ENCODE results near the gene PRRC2C. TPM values are rescaled to one million over a fixed set of nuclear protein-coding genes. Genes with fewer than 3 reads are reported as not detected.

PRRC2C gene
- total and polyA plus RNA-seq, 12 donors: 44.4 to 103 (median 62.9) TPM

Small RNAs within 50 kb of the gene (small RNA-seq; reads per million reads assigned to genes)
- 0 reads per million in 2 donors for gene CYCSP53

Other genes with a start within 250 kb of the PRRC2C start
- 10 to 100 TPM in 2 of 9 donors, 1 to 10 TPM in 7; 1.0 to 13.5 (median 7.4) TPM for gene FMO1, start 237.0 kb upstream of the PRRC2C start, total RNA-seq
- 1 to 10 TPM; 1.4 to 5.6 (median 2.5) TPM for gene FMO1, start 237.0 kb upstream of the PRRC2C start, polyA plus RNA-seq
- 10 to 100 TPM in 2 of 9 donors, 1 to 10 TPM in 7; 1.7 to 11.4 (median 3.8) TPM for gene FMO4, start 171.3 kb upstream of the PRRC2C start, total RNA-seq
- gene FMO4, start 171.3 kb upstream of the PRRC2C start, polyA plus RNA-seq: 1 to 10 TPM; 3.2 to 4.0 (median 3.9) TPM
- gene MYOCOS, start 136.7 kb downstream of the PRRC2C start, total RNA-seq: under 1 TPM in 1 of 9 donors, not detected in 8; 0.06 TPM
- not detected for gene MYOCOS, start 136.7 kb downstream of the PRRC2C start, polyA plus RNA-seq
- 1 to 10 TPM in 5 of 9 donors, under 1 TPM in 2, not detected in 2; 0.06 to 2.1 (median 1.5) TPM for gene MYOC, start 167.2 kb downstream of the PRRC2C start, total RNA-seq
- 1 to 10 TPM in 1 of 3 donors, under 1 TPM in 2; 0.32 to 1.2 (median 0.95) TPM for gene MYOC, start 167.2 kb downstream of the PRRC2C start, polyA plus RNA-seq

Measured in adrenal gland (tissue), 12 donors.